Measurements from ENCODE around the gene ADAMTS17.

The ADAMTS17 gene

GRCh38 chr15:100224206-100225185 is 117.3 kb downstream of the ADAMTS17 start:
- no peak for DNase-seq (ENCODE audit: low spot score)

- no peak for DNase-seq (ENCODE audit: low spot score)
Observed at GRCh38 chr15:100222349-100222715, 119.4 kb downstream of the ADAMTS17 start.

GRCh38 chr15:100221471-100222348 is 120.1 kb downstream of the ADAMTS17 start:
- DNase-seq (ENCODE audit: low spot score) = no peak

- no peak for DNase-seq (ENCODE audit: low spot score)
Observed at GRCh38 chr15:100220058-100220768, 121.6 kb downstream of the ADAMTS17 start.

GRCh38 chr15:100218434-100218833 is 123.3 kb downstream of the ADAMTS17 start:
- no peak for DNase-seq (ENCODE audit: low spot score)

- DNase-seq (ENCODE audit: low spot score) = no peak
Observed at GRCh38 chr15:100216182-100216581, 125.6 kb downstream of the ADAMTS17 start.

- DNase-seq (ENCODE audit: low spot score) = no peak
Observed at GRCh38 chr15:100215843-100216169, 126.0 kb downstream of the ADAMTS17 start.

GRCh38 chr15:100215031-100215842 is 126.5 kb downstream of the ADAMTS17 start:
- DNase-seq (ENCODE audit: low spot score) = no peak

- peak; percentile 11 for DNase-seq (ENCODE audit: low spot score)
Observed at GRCh38 chr15:100211855-100212850, 129.6 kb downstream of the ADAMTS17 start.

GRCh38 chr15:100210338-100210737 is 131.4 kb downstream of the ADAMTS17 start:
- no peak for DNase-seq (ENCODE audit: low spot score)

- DNase-seq (ENCODE audit: low spot score) = no peak
Observed at GRCh38 chr15:100208921-100209603, 132.7 kb downstream of the ADAMTS17 start.

GRCh38 chr15:100207053-100207452 is 134.7 kb downstream of the ADAMTS17 start:
- DNase-seq (ENCODE audit: low spot score) = no peak

GRCh38 chr15:100206643-100207042 is 135.1 kb downstream of the ADAMTS17 start:
- DNase-seq (ENCODE audit: low spot score) = no peak

- DNase-seq (ENCODE audit: low spot score) = no peak
Observed at GRCh38 chr15:100205549-100206295, 136.1 kb downstream of the ADAMTS17 start.

GRCh38 chr15:100204771-100205170 is 137.0 kb downstream of the ADAMTS17 start:
- no peak for DNase-seq (ENCODE audit: low spot score)

- DNase-seq (ENCODE audit: low spot score) = no peak
Observed at GRCh38 chr15:100204211-100204610, 137.6 kb downstream of the ADAMTS17 start.

GRCh38 chr15:100202309-100202960 is 139.3 kb downstream of the ADAMTS17 start:
- no peak for DNase-seq (ENCODE audit: low spot score)
